ENCODE results near the gene ITGB1BP1.

- TF ChIP-seq CTCF (IDR thresholded peaks at IDR 0.05; ENCODE audit: low read length): no peak
- no peak for TF ChIP-seq EZH2 (IDR thresholded peaks at IDR 0.05; ENCODE audit: borderline replicate concordance, low read length)
These were observed 67.6 kb downstream of the ITGB1BP1 start for GRCh38 chr2:9355716-9356115.

Measured in OCI-LY1 (cell line).